ENCODE data around the gene DUSP9. TPM values are rescaled to one million over a fixed set of nuclear protein-coding genes. Genes with fewer than 3 reads are reported as not detected.

DUSP9 gene
- polyA plus RNA-seq, 1 donor (not counting 4 experiments of a cell fraction or from before 2014, with no cell fraction given), result 0.47 TPM

DNA sequence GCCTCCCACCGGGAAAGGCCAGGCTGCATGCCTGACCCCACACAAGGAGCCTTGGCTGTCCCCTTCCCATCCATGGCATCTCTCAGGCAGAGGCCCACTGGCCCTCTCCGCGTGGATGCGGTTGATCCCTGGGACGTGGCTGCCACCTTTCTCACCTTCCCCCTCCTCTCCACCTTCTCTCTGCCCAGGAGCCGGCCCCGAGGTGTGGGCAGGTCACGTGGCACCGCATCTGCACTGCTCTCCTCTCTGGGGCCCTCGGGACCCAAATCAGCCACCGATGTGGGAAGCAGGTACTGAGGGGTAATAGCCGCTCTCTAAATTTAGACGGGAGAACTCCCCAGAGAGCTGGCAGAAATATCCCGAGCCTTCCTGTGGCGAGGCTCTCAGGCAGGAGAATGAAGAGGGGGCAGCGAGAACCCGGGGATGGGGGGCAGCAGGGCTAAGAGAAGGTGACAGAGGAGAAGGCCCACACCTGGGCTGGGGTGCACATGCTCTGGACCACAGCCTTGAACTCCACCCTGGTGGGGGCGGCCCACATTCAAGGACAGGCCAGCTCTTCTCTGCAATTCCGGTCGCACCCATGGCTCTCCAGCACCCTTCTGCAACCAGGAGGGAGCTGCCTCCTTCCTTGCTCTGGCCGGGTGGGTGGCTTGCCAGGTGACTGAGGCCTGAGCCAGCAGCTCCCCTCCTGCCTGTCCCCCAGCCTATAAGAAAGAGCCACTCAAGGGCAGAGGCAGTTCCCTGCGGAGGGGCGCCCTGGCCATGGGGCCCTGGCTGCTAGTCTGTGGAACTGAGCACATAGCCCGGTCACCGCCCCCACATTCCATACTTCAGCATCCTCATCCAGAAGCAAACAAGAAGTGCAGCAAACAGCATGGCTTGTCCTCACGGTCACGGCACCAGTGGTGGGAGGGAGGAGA is 9.6 kb upstream of the DUSP9 start:
- Histone ChIP-seq H2AFZ (ENCODE audit: control insufficient read depth, low read length) (no peak overlapping the region), H3K9me1 (ENCODE audit: control insufficient read depth, extremely low read depth, insufficient read depth, low read length) (no peaks in the 10 kb centered on the region), H3K9ac (ENCODE audit: control insufficient read depth, extremely low read depth, insufficient read depth, low read length) (no peak overlapping the region), H4K20me1 (ENCODE audit: control insufficient read depth, extremely low read depth, insufficient read depth, low read length) (no peaks in the 10 kb centered on the region), H3K4me3 (ENCODE audit: control insufficient read depth in 2 of 3, extremely low read depth in 1 of 3, insufficient read depth in 2 of 3, low read depth in 1 of 3, low read length in 3 of 3) (no peak overlapping the region), H3K79me2 (ENCODE audit: control insufficient read depth, insufficient read depth, low read length) (no peaks in the 10 kb centered on the region), H3K27ac (ENCODE audit: control insufficient read depth, insufficient read depth, low read length) (no peak overlapping the region), H3K27me3 (ENCODE audit: control insufficient read depth, extremely low read depth, insufficient read depth, low read length) (peaks cover 35% of the 10 kb centered on the region), H3K9me3 (ENCODE audit: control insufficient read depth, low read depth, low read length) (peaks cover 2% of the 10 kb centered on the region), H3K36me3 (ENCODE audit: control insufficient read depth in 2 of 2, extremely low read depth in 1 of 2, insufficient read depth in 2 of 2, low read length in 2 of 2) (no peaks in the 10 kb centered on the region), H3K4me1 (ENCODE audit: control insufficient read depth, extremely low read depth, insufficient read depth, low read length) (peaks cover 3% of the 10 kb centered on the region), H3K4me2 (ENCODE audit: control insufficient read depth, extremely low read depth, insufficient read depth, low read depth, low read length) (no peak overlapping the region)
- TF ChIP-seq EZH2 (IDR thresholded peaks at IDR 0.05; ENCODE audit: low read length), result no peak
- TF ChIP-seq, protein P1, sequence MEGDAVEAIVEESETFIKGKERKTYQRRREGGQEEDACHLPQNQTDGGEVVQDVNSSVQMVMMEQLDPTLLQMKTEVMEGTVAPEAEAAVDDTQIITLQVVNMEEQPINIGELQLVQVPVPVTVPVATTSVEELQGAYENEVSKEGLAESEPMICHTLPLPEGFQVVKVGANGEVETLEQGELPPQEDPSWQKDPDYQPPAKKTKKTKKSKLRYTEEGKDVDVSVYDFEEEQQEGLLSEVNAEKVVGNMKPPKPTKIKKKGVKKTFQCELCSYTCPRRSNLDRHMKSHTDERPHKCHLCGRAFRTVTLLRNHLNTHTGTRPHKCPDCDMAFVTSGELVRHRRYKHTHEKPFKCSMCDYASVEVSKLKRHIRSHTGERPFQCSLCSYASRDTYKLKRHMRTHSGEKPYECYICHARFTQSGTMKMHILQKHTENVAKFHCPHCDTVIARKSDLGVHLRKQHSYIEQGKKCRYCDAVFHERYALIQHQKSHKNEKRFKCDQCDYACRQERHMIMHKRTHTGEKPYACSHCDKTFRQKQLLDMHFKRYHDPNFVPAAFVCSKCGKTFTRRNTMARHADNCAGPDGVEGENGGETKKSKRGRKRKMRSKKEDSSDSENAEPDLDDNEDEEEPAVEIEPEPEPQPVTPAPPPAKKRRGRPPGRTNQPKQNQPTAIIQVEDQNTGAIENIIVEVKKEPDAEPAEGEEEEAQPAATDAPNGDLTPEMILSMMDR (optimal IDR thresholded peaks at IDR 0.05 in 1 of 3, IDR thresholded peaks at IDR 0.05 in 1 of 3, conservative IDR thresholded peaks at IDR 0.05 in 1 of 3; ENCODE audit: extremely low read depth in 1 of 3, insufficient read depth in 2 of 3, low read length in 3 of 3), result no peak
- DNase-seq (ENCODE audit: low read depth, low spot score) (no peak), FAIRE-seq (no peak)
- dilution Hi-C loops (cut with MboI; ENCODE audit: extremely low pct_ligation_motif_present, low sequenced_read_pairs), result no loop called here

GRCh38 chrX:153638041-153638371 is 9.0 kb upstream of the DUSP9 start:
- no peaks in the 10 kb centered on the region for H4K20me1 ChIP-seq (ENCODE audit: control insufficient read depth, extremely low read depth, insufficient read depth, low read length)
- DNase-seq (ENCODE audit: low read depth, low spot score) (no peak), FAIRE-seq (no peak)
- no peak overlapping the region for H2AFZ ChIP-seq (ENCODE audit: control insufficient read depth, low read length)
- peaks cover 3% of the 10 kb centered on the region for H3K4me1 ChIP-seq (ENCODE audit: control insufficient read depth, extremely low read depth, insufficient read depth, low read length)
- no peak overlapping the region for H3K4me3 ChIP-seq (ENCODE audit: control insufficient read depth in 2 of 3, extremely low read depth in 1 of 3, insufficient read depth in 2 of 3, low read depth in 1 of 3, low read length in 3 of 3)
- TF ChIP-seq, protein P1 (optimal IDR thresholded peaks at IDR 0.05 in 1 of 3, IDR thresholded peaks at IDR 0.05 in 1 of 3, conservative IDR thresholded peaks at IDR 0.05 in 1 of 3; ENCODE audit: extremely low read depth in 1 of 3, insufficient read depth in 2 of 3, low read length in 3 of 3), result no peak
- no peak for TF ChIP-seq EZH2 (IDR thresholded peaks at IDR 0.05; ENCODE audit: low read length)
- H3K27ac ChIP-seq (ENCODE audit: control insufficient read depth, insufficient read depth, low read length), result no peak overlapping the region
- H3K36me3 ChIP-seq (ENCODE audit: control insufficient read depth in 2 of 2, extremely low read depth in 1 of 2, insufficient read depth in 2 of 2, low read length in 2 of 2), result no peaks in the 10 kb centered on the region
- H3K4me2 ChIP-seq (ENCODE audit: control insufficient read depth, extremely low read depth, insufficient read depth, low read depth, low read length), result no peak overlapping the region
- H3K9ac ChIP-seq (ENCODE audit: control insufficient read depth, extremely low read depth, insufficient read depth, low read length), result no peak overlapping the region
- H3K27me3 ChIP-seq (ENCODE audit: control insufficient read depth, extremely low read depth, insufficient read depth, low read length), result peaks cover 40% of the 10 kb centered on the region
- no peaks in the 10 kb centered on the region for H3K79me2 ChIP-seq (ENCODE audit: control insufficient read depth, insufficient read depth, low read length)
- peaks cover 2% of the 10 kb centered on the region for H3K9me3 ChIP-seq (ENCODE audit: control insufficient read depth, low read depth, low read length)
- H3K9me1 ChIP-seq (ENCODE audit: control insufficient read depth, extremely low read depth, insufficient read depth, low read length), result no peaks in the 10 kb centered on the region
- dilution Hi-C loops (cut with MboI; ENCODE audit: extremely low pct_ligation_motif_present, low sequenced_read_pairs), result no loop called here

Measured in keratinocyte (primary cell).